ENCODE data around the gene IFNG.

IFNG gene

GRCh38 chr12:68113644-68114043, 45.9 kb downstream of the IFNG start:
- no peak for DNase-seq

GRCh38 chr12:68111995-68112394, 47.5 kb downstream of the IFNG start:
- no peak for DNase-seq

- DNase-seq: no peak
Observed at GRCh38 chr12:68109444-68110217, 49.9 kb downstream of the IFNG start.

- DNase-seq: no peak
Observed at GRCh38 chr12:68109001-68109400, 50.5 kb downstream of the IFNG start.

GRCh38 chr12:68106660-68107059, 52.9 kb downstream of the IFNG start:
- DNase-seq: no peak

- no peak for DNase-seq
Observed at GRCh38 chr12:68106160-68106559, 53.4 kb downstream of the IFNG start.
